Panc1 (cell line): ENCODE data around the gene CDC16. TPM values are rescaled to one million over a fixed set of nuclear protein-coding genes. Genes with fewer than 3 reads are reported as not detected.

Experiments used
- ATAC-seq: fragments of 200-7000 bp; cut with Tn5 transposase; 2 replicates; pipeline ENCODE4 v1.9.1; 2020; ENCODE audit warnings: mild to moderate bottlenecking, moderate library complexity
- BruUV-seq: library from RNA; stranded (reverse); fragments of 400-500 nt; replicated peaks from 2 replicates; lab custom pipeline; 2021; lab: Mats Ljungman, UMichigan
- CTCF ChIA-PET: fragments of 300-600 bp; sonication (Branson Sonifier 250); formaldehyde crosslinking; loops from one replicate; lab custom pipeline; 2022; ENCODE audit warnings: antibody characterized with exemption; lab: Charles Lee
- POLR2A ChIA-PET: fragments of 300-600 bp; sonication (Branson Sonifier 250); formaldehyde crosslinking; loops from one replicate; lab custom pipeline; 2022; ENCODE audit warnings: antibody characterized with exemption; lab: Charles Lee
- DNase-seq: peaks from one replicate; pipeline ENCODE4 v3.0.0-alpha.2; 2010; ENCODE audit warnings: low read depth, low spot score
- H3K27ac ChIP-seq: 2 replicates; pipeline ENCODE4 v1.5.1; 2011; ENCODE audit warnings: mild to moderate bottlenecking, low read length, inconsistent platforms
- H3K27me3 ChIP-seq: fragments of 200-500 bp; sonication (Bioruptor generic); 2 replicates; pipeline ENCODE4 v1.6.0; 2014; ENCODE audit warnings: low read length, inconsistent platforms; ENCODE audit not compliant: control insufficient read depth, insufficient read depth
- H3K36me3 ChIP-seq: fragments of 200-500 bp; sonication (Bioruptor generic); 2 replicates; pipeline ENCODE4 v1.5.1; 2014; ENCODE audit warnings: inconsistent platforms, mild to moderate bottlenecking, low read length, moderate library complexity; ENCODE audit not compliant: control insufficient read depth, insufficient read depth
- H3K4me1 ChIP-seq: 2 replicates; pipeline ENCODE4 v1.5.1; 2011; ENCODE audit warnings: inconsistent platforms, mild to moderate bottlenecking, low read length, moderate library complexity; ENCODE audit not compliant: control insufficient read depth, insufficient read depth
- H3K4me3 ChIP-seq, 2 experiments: 2 replicates each; pipeline ENCODE4 v1.5.1; 2011 to 2012; ENCODE audit warnings: low read depth in 2 of 2, low read length in 2 of 2, mild to moderate bottlenecking in 2 of 2, inconsistent platforms in 1 of 2, moderate library complexity in 1 of 2
- H3K9me3 ChIP-seq: fragments of 200-500 bp; sonication (Bioruptor generic); 2 replicates; pipeline ENCODE4 v1.5.1; 2014; ENCODE audit warnings: low read depth, mild to moderate bottlenecking, inconsistent platforms, low read length, moderate library complexity; ENCODE audit not compliant: control insufficient read depth, insufficient read depth
- POLR2AphosphoS5 ChIP-seq: IDR thresholded peaks from 2 replicates; pipeline ENCODE4 v1.6.1; 2012; ENCODE audit warnings: mild to moderate bottlenecking, low read depth, low read length, moderate library complexity
- SIN3A ChIP-seq: IDR thresholded peaks from 2 replicates; pipeline ENCODE4 v1.6.1; 2012; ENCODE audit warnings: low read depth, mild to moderate bottlenecking, low read length, moderate library complexity, borderline replicate concordance; ENCODE audit not compliant: insufficient read depth
- TCF7L2 ChIP-seq: IDR thresholded peaks from 2 replicates; pipeline ENCODE4 v1.6.1; 2011; ENCODE audit warnings: mild to moderate bottlenecking, low read depth, low read length, inconsistent platforms
- in situ Hi-C: cut with HindIII; loops from 2 replicates; pipeline ENCODE4 v1.10.0; 2016; ENCODE audit warnings: low sequenced_read_pairs, low pct_unique_long_range_greater_than_20kb
- intact Hi-C: fragments of 100-400 bp; cut with micrococcal nuclease; formaldehyde crosslinking; loops from one replicate; pipeline ENCODE4 v1.10.0; 2022; ENCODE audit not compliant: unreplicated experiment
- total RNA-seq: library from RNA; stranded (reverse); gene quantifications from one replicate; pipeline ENCODE4 v1.2.1, GENCODE V29; 2021; ENCODE audit not compliant: unreplicated experiment
- TF ChIP-seq, protein P1 (sequence below): fragments of 450-650 bp; IDR thresholded peaks from 2 replicates; pipeline ENCODE4 v1.5.1; 2017; ENCODE audit warnings: mild to moderate bottlenecking
- TF ChIP-seq, protein P2 (sequence below), 2 experiments: IDR thresholded peaks; 2 replicates each; pipeline ENCODE4 v1.6.1; 2011 to 2012; ENCODE audit warnings: low read depth in 2 of 2, control low read depth in 1 of 2, low read length in 1 of 2, mild to moderate bottlenecking in 1 of 2, moderate library complexity in 1 of 2; ENCODE audit not compliant: insufficient read depth in 1 of 2

Gene CDC16
- total RNA-seq, 1 experiment from 2014 or later, result 51.8 TPM

DNA sequence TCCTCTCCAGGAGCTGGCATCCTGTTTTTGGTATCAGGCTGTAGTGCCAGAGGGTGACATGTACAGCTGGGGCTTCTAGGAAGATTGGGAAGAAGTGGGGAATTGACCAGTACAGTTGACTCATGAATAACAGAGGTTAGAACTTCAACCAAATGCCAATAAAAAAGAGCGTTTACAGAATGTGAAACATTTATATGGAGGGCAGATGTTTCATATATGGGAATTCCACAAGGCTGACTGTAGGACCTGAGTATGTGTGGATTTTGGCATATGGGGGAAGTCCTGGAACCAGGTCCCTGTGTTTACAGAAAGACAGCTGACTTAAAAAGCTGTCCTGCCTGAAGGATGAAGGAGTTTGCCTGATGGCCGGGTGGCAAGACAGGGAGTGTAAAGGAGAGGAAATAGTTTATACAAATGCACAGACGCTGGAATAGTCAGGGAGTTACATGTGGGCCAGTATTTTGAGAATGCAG is 84.8 kb downstream of the CDC16 start:
- ATAC-seq (no peak), DNase-seq (no peak)
- H3K27ac ChIP-seq, result no peak overlapping the region
- H3K4me1 ChIP-seq, result 0 out of 2 replicates have a peak, but pooled peaks cover 4% of the 10 kb centered on the region
- peaks cover 14% of the 10 kb centered on the region for H3K36me3 ChIP-seq
- in situ Hi-C loops, result no loop called here
- POLR2A ChIA-PET, result no interaction called here
- no peak overlapping the region for H3K4me3 ChIP-seq
- H3K9me3 ChIP-seq, result no peaks in the 10 kb centered on the region
- no peaks in the 10 kb centered on the region for H3K27me3 ChIP-seq
- CTCF ChIA-PET, result no interaction called here
- intact Hi-C loops, result no loop called here
- TF ChIP-seq, protein P1, sequence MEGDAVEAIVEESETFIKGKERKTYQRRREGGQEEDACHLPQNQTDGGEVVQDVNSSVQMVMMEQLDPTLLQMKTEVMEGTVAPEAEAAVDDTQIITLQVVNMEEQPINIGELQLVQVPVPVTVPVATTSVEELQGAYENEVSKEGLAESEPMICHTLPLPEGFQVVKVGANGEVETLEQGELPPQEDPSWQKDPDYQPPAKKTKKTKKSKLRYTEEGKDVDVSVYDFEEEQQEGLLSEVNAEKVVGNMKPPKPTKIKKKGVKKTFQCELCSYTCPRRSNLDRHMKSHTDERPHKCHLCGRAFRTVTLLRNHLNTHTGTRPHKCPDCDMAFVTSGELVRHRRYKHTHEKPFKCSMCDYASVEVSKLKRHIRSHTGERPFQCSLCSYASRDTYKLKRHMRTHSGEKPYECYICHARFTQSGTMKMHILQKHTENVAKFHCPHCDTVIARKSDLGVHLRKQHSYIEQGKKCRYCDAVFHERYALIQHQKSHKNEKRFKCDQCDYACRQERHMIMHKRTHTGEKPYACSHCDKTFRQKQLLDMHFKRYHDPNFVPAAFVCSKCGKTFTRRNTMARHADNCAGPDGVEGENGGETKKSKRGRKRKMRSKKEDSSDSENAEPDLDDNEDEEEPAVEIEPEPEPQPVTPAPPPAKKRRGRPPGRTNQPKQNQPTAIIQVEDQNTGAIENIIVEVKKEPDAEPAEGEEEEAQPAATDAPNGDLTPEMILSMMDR, result no peak
- no TSS peak for BruUV-seq

DNA sequence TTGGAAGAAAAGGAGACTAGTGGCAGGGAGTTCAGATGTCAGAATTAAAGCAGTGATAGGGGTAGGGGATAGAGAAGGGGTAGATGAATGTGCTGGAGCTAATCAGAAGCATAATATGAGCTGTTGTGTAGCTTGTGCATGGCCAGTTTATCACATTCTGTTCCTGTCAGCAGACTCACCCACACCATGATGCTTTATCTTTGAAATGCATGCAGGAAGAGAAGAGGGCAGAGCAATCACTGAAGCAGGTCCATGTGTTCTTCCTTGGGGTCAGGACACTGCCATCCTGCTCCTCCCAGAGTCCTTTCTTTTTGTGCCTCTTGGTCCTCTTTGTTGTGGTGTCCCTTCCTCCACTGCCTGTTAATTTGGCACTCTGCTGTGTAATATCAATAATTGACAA is 85.4 kb downstream of the CDC16 start:
- ChIA-PET POLR2A (no interaction called here), CTCF (no interaction called here)
- TF ChIP-seq, protein P2, sequence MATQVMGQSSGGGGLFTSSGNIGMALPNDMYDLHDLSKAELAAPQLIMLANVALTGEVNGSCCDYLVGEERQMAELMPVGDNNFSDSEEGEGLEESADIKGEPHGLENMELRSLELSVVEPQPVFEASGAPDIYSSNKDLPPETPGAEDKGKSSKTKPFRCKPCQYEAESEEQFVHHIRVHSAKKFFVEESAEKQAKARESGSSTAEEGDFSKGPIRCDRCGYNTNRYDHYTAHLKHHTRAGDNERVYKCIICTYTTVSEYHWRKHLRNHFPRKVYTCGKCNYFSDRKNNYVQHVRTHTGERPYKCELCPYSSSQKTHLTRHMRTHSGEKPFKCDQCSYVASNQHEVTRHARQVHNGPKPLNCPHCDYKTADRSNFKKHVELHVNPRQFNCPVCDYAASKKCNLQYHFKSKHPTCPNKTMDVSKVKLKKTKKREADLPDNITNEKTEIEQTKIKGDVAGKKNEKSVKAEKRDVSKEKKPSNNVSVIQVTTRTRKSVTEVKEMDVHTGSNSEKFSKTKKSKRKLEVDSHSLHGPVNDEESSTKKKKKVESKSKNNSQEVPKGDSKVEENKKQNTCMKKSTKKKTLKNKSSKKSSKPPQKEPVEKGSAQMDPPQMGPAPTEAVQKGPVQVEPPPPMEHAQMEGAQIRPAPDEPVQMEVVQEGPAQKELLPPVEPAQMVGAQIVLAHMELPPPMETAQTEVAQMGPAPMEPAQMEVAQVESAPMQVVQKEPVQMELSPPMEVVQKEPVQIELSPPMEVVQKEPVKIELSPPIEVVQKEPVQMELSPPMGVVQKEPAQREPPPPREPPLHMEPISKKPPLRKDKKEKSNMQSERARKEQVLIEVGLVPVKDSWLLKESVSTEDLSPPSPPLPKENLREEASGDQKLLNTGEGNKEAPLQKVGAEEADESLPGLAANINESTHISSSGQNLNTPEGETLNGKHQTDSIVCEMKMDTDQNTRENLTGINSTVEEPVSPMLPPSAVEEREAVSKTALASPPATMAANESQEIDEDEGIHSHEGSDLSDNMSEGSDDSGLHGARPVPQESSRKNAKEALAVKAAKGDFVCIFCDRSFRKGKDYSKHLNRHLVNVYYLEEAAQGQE (IDR thresholded peaks at IDR 0.05; ENCODE audit: insufficient read depth in 1 of 2, low read depth in 2 of 2, low read length in 1 of 2), result no peak
- TF ChIP-seq SIN3A, result no peak
- no peak for TF ChIP-seq POLR2AphosphoS5
- TF ChIP-seq, protein P1, result no peak
- no peak for TF ChIP-seq TCF7L2
- Histone ChIP-seq H3K4me1 (0 out of 2 replicates have a peak, but pooled peaks cover 4% of the 10 kb centered on the region), H3K9me3 (no peaks in the 10 kb centered on the region), H3K27me3 (no peaks in the 10 kb centered on the region), H3K4me3 (no peak overlapping the region), H3K36me3 (peaks cover 14% of the 10 kb centered on the region), H3K27ac (no peak overlapping the region)
- intact Hi-C loops, result no loop called here
- in situ Hi-C loops, result no loop called here
- ATAC-seq, result no peak
- no peak for DNase-seq
- BruUV-seq, result no TSS peak
